Measurements from ENCODE around the gene CAMKMT.

CAMKMT gene

DNA sequence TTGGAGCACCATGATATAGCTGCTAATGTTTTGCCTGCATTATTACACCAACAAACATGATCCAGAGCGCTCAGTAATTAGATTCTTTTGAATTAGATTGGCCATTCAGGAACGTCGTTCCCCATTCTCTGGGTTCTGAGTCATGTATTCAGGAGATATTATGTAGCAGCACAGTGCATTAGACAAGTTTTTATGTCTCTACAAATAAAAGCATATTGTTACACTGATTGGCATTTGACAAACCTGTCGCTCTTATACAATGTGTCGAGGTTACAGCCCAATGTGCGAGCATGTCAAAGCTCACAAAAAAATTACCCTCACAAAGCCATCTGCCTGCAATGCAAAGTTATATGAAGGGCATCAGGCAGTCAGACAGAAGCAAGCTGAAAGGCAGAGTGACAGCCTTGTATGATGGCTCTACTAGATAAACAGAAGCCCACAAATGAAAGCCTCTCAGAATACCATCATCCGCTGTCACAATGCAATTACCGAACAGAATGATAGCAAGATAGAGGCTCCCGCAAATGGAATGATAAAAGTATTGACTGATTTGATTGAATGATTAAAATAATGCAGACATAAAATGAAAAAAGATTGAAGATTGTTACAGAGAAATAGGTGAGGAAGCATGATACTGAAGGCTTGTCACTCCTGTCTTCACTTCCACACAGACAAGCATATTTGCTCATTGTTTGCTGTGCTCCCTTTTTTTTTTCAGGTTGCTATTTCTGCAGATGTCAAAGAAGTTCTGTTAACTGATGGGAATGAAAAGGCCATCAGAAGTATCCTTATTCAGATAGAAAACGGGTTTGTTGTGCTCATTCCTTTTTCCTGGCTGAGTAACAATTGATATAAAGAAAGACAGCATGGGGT lies 345.2 kb downstream of the CAMKMT start:
- DNase-seq: no peak

DNA sequence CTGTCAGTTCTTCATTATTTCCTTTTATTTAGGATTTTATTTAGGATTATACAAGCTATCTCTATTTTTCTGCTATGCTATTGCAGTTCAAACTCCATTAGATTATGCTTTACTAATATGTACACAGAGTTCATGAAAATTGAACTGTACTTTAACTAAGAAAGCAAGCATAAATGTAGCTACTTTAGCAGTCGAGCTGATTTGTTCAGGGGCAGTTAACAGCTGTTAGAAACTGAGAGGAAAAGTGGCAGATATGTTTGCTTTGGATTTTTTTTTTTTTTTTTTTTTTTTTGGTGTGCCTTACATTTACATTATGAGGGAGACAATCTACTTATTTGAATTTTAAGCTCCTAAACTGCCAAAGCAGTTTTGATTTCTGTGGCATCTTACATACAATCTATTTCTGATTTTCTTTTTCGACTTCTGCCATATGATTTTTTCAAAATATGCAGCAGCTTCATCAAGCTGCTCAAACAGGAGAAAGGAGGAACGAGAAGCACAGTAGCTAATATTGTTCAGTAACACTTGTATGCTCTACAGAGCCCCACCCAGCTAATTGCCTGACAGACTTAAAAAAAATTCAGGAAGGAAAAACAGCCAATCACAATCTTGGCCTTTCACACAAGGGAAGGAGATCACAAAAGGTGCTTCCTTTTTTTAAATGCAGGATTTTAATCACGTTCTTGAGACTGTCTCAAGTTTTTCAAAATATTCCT lies 346.4 kb downstream of the CAMKMT start:
- no peak for DNase-seq

DNA sequence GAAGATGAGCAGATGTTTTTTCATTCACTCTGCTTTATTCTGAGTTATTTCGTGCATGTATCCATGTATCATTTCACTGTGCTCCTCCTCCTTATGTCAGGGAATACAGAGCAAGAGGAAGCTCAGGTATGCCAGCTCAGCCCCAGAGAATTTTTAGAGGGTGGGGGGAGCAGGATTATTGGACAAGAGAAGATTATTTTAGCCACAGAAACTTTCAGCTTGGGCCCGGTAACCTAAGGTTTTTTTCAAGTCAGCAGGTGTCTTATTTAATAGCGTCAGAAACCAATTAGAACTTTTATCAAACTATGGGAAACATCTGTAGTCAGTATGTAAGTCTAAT lies 346.9 kb downstream of the CAMKMT start:
- DNase-seq: no peak

DNA sequence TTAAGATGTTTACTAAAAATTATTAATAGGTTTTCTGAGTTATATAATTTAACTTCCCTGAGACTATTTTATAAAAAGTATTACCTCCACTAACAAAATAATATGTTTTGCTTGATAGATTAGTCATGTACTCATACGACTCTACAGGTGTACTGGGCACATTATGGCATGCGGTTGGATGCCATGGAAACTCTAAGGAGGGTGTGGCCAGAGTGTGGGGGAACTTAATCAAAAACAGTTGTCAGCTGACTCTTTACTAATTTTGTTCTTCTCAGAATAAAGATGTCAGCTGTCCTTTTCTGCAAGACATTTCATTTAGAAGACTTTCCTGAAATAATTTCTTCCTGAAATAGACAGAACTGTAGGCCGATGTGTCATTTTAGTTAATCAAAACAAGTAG lies 351.4 kb downstream of the CAMKMT start:
- no peak for DNase-seq

DNA sequence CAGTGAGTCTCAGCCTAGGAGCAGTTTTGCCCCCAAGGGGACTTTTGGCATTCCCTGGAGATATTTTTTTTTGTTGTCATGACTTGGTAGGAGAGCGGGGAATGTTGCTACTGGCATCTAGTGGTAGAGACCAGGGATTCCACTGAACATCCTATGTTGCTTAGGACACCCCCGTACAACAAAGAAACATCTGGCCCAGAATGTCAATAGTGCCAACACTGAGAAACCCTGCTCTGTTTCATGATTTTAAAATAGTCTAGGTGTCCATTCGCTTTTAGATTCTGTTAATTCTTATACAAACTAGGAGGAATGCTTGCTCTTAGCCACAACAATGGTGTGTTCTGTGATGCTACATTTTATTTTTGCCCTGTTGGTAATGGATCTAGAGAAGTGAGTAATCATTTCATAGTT lies 353.9 kb downstream of the CAMKMT start:
- DNase-seq: peak in 1 of 2 experiments; percentile 3

DNA sequence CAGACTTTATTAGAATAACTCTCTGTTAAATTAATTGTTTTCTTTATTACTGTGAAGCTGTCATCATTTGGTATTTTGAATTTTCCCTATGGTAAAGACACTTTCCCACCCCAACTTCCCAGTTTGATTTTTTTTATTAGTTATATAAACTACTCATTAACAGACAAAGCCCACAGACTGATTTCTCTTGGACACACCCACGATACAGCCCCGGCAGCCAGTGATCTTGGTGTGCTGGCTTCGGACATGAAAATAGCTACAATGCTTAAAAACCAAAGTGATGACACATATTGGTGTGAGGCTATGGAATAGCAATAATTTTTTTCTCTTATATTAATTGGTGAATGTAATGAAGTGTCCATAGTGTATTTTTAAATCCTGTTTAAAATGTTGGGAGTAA lies 354.4 kb downstream of the CAMKMT start:
- no peak for DNase-seq

DNA sequence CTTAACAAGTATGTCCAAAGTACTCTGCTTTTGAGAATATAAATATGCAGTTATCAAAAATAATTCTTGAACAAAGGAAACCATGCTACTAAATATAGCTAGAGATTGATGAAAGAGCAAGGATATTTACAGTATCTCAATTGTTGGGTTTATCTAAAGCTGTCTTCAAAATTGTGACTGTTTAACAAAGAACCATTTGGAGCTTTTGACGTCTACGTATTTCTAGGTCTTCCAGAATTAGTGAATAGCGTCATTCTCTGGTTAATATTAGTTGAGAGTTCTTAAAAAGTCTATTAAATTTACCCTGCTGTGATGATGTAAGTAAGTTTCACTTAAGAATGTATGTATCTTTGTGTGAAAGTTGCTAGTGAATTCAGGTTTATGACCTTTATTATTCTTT lies 356.7 kb downstream of the CAMKMT start:
- no peak for DNase-seq

DNA sequence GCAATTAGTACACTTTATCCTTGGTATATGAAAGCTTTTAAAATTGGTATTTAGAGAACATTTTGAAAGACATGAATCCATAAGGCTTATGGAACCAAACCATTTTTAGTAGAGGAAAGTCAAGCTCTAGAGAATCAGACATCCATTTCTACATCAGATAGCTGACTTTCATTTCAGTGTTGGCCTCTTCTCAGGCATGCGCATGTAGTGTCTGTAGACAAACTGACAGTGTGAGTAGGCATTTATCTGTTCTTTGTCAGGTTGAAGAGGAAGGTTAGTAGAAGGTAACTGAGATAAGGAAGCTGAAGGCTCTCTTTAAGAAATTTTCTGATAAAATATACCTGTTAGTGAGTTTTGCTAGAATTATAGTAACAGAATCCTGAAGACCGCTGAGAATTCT lies 357.8 kb downstream of the CAMKMT start:
- no peak for DNase-seq

DNA sequence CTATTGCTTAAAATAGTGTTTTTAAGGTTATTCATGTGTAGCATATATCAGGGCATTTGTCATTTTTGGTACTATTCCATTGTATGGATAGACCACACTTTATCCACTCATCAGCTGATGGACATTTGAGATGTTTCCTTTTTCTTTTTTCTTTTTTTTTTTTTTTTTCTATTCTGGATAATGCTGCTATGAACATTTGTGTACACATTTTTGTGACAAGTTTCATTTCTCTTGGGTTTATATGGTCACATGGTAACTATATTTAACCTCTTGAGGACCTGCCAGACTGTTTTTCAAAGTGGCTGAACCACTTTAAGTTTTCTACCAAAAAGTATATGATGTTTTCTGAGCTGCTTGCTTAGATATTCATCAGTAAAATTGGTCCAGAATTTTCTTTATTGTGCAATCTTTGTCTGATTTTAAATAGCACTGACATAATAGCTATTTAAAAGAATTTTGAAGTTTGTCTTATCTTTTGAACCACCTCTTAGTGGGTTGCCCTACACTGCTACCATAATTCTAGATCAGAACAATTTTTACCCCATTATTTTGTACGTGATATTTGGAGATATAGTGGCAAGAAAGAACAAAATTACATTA lies 360.4 kb downstream of the CAMKMT start:
- no peak for DNase-seq

DNA sequence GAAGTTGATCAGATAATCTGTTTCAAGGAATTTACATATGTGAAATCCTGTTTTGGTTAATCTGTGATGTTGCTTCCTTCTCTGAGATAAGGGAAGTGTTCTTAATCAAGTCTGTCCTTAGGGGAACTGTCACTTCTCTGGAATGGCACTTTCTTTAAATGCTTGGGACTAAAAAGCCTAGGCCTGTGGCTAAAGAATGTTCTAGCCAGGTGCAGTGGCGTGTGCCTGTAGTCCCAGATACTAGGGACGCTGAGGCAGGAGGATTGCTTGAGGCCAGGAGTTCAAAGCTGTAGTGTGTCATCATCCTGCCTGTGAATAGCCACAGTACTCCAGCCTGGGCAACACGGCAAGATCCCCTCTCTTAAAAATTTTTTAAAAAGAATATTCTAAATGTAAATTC lies 362.2 kb downstream of the CAMKMT start:
- DNase-seq: no peak

DNA sequence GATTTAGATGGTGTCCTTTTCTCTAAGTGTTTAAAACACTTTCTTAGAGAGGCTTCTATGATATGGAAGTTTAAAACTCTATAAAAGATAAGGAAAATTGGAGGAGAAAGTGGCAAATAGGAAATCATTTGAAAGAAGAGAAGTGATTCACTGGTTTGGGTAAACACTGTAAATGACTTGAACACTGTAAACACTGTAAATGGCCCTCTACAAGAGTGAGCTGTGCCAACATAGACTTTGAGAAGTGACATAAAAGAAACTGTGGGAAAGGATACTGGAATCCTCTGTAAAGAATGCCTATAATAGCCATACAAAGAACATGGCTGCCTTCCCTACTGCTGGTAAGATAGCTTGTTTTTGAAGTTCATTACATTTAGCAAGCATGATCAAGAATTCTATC lies 368.8 kb downstream of the CAMKMT start:
- DNase-seq: no peak

DNA sequence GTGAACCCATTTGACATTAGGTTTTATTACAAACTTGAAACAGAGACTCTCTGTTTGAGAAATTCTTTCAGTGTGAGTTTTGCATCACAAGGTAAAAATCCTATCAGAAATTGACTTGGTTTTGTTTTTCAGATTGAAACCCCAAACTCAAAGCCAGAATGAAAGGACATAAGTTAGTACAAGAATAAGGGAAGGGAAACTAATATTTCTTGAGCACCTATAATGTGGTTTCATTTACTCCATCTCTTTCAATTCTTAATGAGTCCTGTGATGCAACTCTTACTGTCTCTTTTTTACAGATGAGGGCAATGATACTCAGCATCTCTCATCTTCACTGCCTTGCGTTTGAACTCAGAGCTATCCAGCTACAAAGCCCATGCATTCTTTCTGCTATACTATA lies 369.8 kb downstream of the CAMKMT start:
- no peak for DNase-seq

DNA sequence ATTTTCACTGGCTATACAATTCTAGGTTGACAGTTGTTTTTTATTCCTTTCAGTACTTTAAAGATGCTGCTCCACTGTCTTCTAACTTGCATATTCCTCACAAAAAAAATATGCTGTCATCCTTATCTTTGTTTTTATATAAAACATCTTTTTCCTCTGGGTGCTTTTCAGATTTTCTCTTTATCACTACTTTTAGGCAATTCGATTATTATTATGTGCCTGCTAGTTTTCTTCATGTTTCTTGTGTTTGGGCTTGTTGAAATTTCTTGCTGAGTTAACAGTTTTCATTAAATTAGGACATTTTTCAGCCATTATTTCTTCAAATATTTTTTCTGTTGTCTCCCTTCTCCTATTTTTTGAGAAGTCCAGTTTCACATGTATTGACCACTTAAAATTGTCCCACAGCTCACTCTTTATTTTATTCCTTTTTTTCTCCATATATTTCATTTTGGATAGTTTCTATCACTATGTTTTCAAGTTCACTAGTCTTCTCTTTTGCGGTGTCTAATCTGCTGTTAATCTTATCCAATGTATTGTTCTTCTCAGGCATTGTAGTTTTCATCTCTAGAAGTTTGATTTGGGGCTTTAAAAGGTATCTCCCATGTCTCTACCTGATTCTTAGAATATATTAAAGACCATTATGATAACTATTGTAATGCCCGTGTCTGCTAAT lies 374.7 kb downstream of the CAMKMT start:
- no peak for DNase-seq

DNA sequence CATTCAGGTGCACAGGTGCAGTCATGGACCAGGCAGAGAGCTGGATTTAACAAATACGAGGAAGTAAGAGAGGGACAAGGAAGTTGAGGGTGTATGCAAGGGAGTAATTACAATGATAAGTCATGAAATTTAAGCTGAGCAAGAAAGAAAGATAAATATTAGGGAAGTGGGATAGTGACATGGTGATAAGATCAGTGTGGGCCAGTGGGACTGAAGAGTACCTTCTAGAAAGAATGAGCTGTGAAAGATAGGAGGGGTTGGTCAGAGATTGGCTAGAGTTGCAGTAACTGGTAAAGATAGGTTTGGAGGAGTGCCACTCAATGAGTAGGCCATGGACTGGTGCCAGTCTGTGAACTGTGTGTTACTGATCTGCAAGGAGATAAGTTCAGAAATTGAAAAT lies 378.9 kb downstream of the CAMKMT start:
- DNase-seq: no peak

DNA sequence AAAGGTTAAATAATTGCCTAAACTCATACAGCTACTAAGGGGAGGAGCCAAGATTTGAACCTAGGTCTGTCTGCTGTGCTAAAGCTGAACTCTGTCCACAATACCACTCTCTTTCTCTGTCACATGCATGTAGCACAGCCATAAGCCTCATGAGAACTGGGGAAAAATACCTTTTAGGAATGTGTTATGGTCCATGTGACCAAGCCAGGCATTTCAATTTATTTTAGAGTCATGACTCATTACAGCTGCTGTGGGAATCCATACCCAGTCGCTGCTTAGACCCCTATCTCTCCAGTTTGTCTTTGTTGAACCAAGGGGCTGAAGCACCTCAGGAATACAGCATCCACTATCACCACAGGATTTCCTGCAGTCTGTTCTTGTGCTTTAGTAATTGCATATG lies 379.8 kb downstream of the CAMKMT start:
- no peak for DNase-seq

DNA sequence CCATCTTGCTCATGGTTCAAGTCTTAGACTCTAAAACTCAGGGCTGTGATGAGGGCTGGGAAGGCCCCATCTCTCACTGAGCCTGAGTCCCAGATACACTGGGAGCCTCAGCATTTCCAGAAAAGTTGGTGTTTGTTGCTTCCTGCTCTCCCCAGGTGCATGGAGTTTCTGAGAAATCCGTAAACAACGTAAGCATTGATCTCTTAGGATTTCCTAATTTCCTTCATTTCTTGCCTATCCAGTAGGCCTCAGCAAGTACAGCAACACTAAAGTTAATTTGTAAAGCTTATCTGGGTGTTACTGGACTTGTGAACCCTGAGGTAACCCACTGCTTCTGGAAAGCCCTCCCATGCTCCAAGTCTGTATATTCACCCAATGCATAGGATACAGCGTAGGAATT lies 380.3 kb downstream of the CAMKMT start:
- no peak for DNase-seq

DNA sequence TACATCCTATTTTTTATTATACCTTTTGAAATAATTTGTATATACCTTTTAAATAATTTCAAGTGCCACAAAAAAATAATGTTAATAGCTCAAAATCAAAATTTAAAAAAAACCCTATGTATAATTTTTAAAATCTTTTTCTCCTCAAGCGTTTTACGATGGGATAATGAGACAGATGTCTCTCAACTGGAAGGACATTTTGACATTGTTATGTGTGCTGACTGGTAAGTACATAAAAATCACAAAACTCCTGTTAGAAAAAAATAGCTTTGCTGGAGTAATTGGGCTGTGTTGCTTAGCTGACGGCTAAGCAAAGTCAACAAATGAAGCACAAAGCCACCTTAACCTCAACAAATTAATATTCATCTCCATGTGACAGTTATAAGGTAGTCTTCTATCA lies 381.7 kb downstream of the CAMKMT start:
- DNase-seq: no peak

DNA sequence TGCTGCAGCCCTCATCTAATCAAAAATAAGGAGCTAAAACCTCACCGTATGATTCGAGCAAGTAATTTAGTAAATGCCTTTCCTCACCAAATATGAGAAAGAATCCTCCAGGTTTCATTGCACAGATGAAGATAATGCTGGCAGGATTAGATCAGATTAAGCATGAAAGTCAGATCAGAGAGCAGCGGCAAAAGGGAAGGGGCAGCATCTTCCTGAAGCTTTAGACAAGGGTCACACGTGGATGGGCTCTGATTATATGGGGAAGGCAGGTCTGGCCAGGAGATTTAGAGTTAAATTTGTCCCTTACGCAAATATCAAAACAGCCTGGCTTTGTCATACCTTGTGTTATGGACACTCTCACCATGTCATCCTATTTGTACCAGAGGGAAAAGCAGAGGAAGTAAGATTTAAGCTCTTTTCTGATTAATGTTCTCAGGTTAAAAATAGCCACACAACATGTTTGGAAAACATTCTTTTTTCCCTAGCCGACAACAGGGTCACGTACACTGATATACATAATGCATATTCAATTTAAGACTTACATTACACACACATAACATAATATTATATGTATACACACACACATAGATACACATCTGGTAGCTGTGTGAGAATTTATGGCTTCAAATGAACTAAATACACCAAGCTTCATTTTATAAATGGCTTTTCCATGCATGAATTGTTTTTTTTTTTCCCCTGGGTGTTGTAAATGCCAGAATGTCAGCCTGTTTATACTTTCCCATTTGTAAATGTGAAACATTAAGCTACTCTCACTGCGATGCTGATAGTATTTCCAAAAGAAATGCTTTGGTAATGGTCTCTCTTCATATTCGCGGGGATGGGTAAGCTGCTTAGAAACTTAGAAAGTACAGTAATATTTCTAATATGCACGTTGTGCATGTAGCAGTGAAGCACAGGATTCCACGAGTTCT lies 383.5 kb downstream of the CAMKMT start:
- no peak for DNase-seq

DNA sequence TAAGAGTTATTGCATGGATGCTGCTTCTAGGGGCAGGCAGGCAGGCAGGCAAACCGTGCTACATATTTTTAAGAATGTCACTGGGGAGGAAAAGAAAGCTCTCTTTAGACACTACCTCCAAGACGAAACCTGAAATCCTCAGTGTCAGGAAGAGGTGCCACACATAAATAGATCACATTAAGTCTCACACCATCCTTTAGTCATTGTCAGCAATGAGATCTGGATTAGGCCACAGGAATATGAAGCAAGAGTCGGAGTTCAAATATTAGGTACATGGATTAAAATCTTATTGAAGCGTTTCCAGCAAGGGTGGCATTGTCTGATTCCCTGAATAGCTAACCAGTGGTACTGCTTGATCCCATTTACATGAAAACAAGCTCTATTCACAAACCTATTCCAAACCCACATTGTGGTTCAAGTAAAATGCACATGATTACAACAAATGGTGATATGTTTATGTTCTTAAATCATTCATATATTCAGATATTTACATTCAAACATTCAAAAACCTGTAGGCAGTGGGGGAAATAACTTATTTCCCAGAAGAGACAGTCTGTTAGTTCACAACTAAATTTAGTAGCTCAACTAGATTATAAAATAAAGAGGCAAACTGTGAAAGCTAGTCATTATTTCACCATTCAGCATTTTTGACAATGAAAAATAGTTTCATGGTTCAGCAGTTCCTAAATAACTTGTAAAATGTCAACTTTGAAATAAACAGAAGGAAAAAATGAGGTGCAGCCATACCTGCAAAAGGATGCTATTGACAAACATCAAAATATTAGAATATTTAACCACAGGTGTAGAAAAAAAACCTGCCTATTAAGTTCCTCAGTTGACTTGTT lies 384.4 kb downstream of the CAMKMT start:
- no peak for DNase-seq

DNA sequence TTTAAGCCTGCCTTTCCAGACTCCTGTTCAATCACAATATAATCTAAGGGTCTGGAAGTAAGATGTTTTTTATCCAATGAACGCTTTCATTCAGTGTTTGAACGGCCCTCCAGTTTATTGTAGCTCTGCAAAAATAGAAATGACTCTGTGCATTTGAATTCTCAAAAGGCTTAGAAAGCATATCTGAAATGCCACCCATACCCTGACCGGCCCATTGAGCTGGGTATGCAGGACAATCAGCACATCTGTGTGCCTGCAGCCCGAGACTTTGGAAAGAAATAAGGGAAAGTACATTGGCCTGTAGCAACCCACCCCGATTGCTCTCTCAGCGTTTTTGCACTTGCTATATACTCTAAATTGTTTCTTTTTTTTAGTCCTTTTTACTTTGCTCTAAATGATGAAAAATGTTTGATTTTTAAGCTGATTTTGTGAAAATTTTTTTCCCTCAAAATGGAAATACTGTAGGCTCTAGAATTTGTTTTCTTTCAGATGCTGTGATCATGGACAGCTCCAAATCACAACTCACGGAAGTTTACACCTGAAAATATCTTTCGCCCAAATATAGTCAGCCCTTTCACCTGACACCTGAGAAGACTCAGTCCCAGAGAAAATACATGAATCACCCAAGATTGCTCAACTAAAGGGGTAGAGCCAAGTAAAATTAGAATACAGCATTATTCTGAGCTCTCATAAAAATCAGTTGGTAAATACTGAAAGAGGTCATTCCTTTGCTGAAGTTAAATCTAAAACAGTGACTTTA lies 385.3 kb downstream of the CAMKMT start:
- no peak for DNase-seq

DNA sequence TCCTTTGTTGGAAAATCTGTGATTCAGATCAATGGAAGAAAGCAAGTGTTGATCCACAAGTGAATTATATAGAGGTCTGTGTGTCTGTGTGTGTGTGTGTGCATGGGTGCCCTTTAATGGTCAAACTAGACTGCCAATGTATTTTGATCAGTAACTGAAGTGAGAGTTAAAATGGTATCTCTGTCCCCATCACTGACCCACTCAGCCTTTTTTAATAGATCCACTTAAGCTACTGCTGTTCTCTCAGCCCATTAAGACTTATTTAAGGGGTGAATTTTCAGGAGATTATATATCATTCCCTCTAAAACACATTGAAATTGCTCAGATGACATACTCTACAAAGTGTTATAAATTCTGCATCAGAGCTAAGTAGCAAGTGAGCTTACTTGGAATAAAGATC lies 386.0 kb downstream of the CAMKMT start:
- DNase-seq: no peak

Data from SHP77 (cell line).